HL-60/S4 treated with phorbol 12-myristate 13-acetate at 8.2 ng/mL for 4 days and 3 days (cell line): ENCODE measurements around the gene SCN3A.

Source experiments
- in situ Hi-C: fragments of 300-500 bp; cut with MboI; formaldehyde crosslinking; loops from 2 replicates; pipeline ENCODE4 v1.15.0; 2022; ENCODE audit warnings: low sequenced_read_pairs

Gene SCN3A

GRCh38 chr2:165203689-165204559 is at the start of gene SCN3A:
SCN3A (minus strand) TSS chr2:165204050; CDS start chr2:165176394, 27,656 bp downstream.
- in situ Hi-C loops = no loop called here

GRCh38 chr2:165253178-165253577 is 49.3 kb upstream of the SCN3A start:
- in situ Hi-C loops = no loop called here

GRCh38 chr2:165251366-165251765 is 47.5 kb upstream of the SCN3A start:
- in situ Hi-C loops = no loop called here

- in situ Hi-C loops = no loop called here
Observed at GRCh38 chr2:165248238-165248637, 44.4 kb upstream of the SCN3A start.

- in situ Hi-C loops = no loop called here
Observed at GRCh38 chr2:165245081-165245793, 41.4 kb upstream of the SCN3A start.

- in situ Hi-C loops = no loop called here
Observed at GRCh38 chr2:165240916-165241315, 37.1 kb upstream of the SCN3A start.

- in situ Hi-C loops = no loop called here
Observed at GRCh38 chr2:165239856-165240515, 36.1 kb upstream of the SCN3A start.

- in situ Hi-C loops = no loop called here
Observed at GRCh38 chr2:165239230-165239629, 35.4 kb upstream of the SCN3A start, which contains the start of gene SCN2A. SCN2A (plus strand) TSS chr2:165239414; CDS start chr2:165295824, 56,410 bp downstream.

GRCh38 chr2:165238295-165238694 is 34.4 kb upstream of the SCN3A start:
- in situ Hi-C loops = no loop called here

GRCh38 chr2:165237056-165237455 is 33.2 kb upstream of the SCN3A start:
- in situ Hi-C loops = no loop called here

GRCh38 chr2:165227571-165227970 is 23.7 kb upstream of the SCN3A start:
- in situ Hi-C loops = no loop called here

GRCh38 chr2:165224941-165225340 is 21.1 kb upstream of the SCN3A start:
- in situ Hi-C loops = no loop called here

- in situ Hi-C loops = no loop called here
Observed at GRCh38 chr2:165219481-165219880, 15.6 kb upstream of the SCN3A start.

GRCh38 chr2:165214093-165214492 is 10.2 kb upstream of the SCN3A start:
- in situ Hi-C loops = no loop called here

GRCh38 chr2:165208094-165208493 is 4.2 kb upstream of the SCN3A start:
- in situ Hi-C loops = no loop called here

- in situ Hi-C loops = no loop called here
Observed at GRCh38 chr2:165205865-165206264, 2.0 kb upstream of the SCN3A start.

GRCh38 chr2:165202239-165202638 is 1.6 kb downstream of the SCN3A start:
- in situ Hi-C loops = no loop called here

GRCh38 chr2:165198181-165198580 is 5.7 kb downstream of the SCN3A start:
- in situ Hi-C loops = no loop called here

GRCh38 chr2:165197346-165197745 is 6.5 kb downstream of the SCN3A start:
- in situ Hi-C loops = no loop called here

- in situ Hi-C loops = no loop called here
Observed at GRCh38 chr2:165196411-165196810, 7.4 kb downstream of the SCN3A start.

GRCh38 chr2:165193178-165193777 is 10.6 kb downstream of the SCN3A start:
- in situ Hi-C loops = no loop called here
